OCI-M1 (cell line): ENCODE measurements around the gene USP28.

ENCODE experiments used
- DNase-seq: peaks from one replicate; lab custom pipeline; 2025; lab: John Stamatoyannopoulos, UW

USP28 gene

DNA sequence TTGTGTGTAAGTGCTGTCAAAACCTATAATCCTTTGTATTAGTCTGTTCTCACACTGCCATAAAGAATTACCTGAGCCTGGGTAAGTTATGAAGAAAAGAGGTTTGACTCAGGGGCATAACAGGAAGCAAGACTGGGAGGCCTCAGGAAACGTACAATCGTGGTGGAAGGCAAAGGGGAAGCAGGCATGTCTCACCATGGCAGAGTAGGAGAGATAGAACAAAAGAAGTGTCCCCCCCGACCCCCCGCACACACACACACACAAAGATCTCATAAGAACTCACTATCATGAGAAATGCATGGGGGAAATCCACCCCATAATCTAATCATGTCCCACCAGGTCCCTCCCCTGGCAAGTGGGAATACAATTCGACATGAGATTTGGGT lies 2.3 kb upstream of the USP28 start:
- DNase-seq: peak; percentile 64

- DNase-seq: peak; percentile 64
Observed at GRCh38 chr11:113876798-113877669, 1.7 kb upstream of the USP28 start.

DNA sequence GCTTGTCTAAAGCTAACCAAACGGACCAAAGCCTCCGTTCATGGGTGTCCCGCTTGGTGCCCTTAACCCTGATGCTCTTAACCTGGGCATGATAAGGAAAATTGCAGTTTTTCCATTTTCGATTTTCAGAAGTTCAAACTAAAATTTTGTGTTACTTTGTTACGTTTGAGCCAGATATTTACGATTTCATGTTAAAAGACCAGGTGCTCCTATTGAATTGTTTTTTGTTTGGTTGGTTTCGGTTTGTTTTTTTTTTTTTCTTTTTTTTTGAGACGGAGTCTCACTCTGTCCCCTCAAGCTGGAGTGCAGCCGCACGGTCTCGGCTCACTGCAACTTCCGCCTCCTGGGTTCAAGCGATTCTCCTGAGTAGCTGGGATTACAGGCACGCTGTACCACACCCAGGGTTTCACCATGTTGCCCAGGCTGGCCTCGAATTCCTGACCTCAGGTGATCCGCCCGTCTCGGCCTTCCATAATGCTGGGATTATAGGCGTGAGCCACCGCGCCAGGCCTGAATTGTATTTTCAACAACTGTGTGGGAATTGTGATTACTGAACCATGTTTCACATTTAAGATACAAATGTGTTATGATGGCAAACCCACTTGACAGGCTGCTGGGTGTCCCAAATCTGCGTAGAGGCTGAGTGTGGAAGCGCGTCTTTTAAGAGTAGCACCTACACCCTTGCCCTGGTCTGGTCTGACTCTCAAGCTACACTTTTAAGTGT lies 864 bp upstream of the USP28 start:
- no peak for DNase-seq

DNA sequence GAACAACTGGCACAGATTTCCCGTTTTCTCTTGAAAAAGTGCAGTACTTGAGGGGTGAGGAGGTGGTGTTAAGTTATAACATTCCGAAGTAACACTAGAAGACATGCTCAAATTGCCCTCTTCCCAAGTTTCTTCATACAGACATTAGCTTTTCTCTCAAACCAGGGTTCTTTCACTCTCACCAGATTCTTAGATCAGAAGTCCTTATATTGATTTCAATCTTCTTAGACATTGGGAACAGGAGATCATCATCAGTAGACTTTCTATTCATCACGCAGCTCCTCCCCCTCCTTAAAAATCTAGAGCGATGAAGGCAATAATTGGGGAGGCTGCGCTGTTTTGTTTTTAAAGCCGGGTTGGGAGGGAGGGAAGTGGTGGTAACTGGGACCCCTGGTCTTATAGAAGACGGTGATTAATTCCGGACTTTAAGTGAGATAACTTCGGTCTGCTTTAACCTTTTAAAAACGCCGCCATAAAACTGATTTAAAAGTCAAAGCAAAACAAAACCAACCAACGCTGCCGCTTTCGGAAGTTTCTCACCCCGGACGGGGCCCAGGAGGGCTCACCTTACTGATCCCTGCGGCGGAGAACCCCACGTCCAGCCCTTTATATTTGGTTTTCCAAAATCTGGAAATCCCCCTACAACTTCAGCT lies 665 bp downstream of the USP28 start:
- DNase-seq: peak; percentile 82

DNA sequence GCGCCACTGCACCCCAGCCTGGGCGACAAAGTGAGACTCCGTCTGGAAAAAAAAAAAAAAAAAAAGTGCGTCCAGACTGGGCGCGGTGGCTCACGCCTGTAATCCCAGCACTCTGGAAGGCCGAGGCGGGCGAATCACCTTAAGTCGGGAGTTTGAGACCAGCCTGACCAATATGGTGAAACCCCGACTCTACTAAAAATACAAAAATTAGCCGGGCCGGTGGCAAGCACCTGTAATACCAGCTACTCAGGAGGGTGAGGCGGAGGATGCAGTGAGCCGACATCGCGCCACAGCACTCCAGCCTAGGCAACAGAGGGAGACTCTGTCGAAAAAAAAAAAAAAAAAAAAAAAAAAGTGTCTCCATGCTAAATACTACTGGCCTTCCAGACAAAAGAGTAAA lies 1.3 kb downstream of the USP28 start:
- DNase-seq: no peak

GRCh38 chr11:113873236-113873626 lies 2.1 kb downstream of the USP28 start:
- no peak for DNase-seq

DNA sequence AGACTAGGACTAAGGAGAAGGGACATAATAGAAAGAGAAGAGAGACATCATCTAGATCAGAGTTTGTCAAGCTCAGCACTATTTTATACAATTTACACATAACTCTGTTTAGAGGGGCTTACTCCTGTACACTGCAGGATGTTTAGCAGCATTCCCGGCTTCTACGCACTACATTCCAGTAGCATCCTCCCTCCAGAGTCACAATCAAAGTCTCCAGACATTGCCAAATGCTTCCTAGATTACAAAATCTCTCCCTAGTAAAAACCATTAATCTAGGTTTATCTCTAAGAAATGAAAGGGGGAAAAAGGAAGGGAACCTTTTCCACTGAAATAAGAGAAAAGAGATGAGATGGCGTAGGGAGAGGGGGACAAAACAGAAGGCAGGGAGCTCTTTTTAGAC lies 4.0 kb downstream of the USP28 start:
- DNase-seq: no peak

- DNase-seq: no peak
Observed at GRCh38 chr11:113867843-113868503, 7.4 kb downstream of the USP28 start.

GRCh38 chr11:113865873-113866272 lies 9.5 kb downstream of the USP28 start:
- DNase-seq: no peak

- DNase-seq: no peak
Observed at GRCh38 chr11:113864410-113864809, 11.0 kb downstream of the USP28 start.

DNA sequence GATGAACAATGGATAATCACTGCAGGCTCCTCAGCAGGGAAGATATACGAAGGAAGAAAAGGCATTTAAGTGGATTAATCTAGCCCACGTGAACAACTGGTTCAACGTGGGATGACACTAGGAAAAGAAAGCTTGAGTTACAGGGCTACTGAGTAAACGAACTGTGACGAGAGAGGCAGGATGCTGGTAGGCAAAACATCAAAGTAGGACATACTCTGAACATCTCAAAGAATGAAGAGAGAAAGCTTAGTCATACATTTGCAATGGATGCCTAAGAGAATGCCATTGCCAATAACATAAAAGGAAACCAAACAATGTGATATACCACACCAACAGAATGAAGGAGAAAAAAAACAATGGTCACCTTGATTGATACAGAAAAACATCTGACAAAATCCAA lies 12.9 kb downstream of the USP28 start:
- no peak for DNase-seq

DNA sequence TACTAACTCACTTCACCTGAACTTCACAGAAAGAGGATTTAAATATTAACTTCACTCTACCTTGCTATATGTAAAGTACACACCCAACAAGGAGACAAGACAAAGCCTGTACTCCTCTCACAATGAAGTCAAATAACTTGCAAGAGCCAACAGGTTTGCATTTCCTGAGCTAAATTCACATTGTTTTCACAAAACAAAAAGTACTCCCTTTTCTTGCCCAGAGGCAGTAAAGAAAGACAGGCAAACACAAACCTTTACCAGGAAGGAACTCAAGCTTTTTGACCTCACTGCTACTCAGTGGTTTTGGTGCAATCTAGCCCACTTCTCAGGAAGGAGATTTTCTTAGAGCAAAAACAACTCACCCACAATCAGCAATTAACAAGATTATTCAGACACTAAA lies 15.7 kb downstream of the USP28 start:
- peak; percentile 25 for DNase-seq

DNA sequence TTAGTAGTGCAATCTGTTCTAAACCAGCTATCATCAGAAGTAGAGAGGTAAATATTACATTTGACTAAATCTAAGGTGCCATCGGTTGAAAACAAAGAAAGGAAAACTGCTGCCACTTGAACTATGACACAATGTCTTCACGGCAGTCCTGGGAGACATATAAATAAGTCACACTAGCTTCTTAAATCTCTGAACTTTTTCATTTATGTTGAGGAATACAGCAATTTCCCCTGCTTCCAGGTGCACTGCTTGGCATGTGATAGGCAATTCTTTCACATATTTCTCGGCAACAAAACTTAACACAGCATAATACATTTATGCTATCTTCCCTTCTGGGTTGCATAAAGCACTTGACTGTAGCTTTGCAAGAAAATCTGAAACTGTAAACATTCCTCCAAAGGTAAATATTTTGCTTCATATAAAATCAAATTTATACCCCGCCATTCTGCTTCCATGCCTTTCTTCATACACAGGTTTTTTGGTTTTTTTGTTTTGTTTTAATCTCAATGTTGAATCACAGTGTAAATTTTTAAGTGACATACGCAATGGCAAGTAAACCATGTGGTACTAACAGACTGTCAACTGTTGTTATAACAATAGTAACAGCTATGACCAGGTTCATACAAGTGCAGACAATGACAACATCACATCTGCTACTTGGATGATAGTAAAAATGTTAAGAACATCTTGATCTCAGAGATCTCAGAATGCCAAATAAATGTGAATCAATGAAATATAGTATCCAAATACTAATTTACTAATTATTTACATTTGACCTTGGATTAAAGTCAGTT lies 18.2 kb downstream of the USP28 start:
- DNase-seq: no peak

DNA sequence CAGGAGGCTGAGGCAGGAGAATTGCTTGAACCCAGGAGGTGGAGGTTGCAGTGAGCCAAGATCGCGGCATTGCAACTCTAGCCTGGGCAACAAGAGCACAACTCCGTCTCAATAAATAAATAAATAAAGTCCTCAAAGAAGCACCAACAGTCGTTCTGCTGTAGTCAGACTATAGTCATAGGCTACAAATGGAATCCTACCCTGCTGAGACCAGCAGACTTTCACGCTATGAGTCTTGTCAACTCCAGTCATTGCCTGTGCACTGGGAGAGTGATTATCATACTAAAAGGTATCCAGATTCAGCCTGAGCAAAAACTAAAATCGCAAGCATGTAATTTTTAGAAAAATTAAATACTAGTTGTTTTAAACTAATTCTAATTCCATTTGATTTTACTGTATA lies 19.6 kb downstream of the USP28 start:
- DNase-seq: no peak

DNA sequence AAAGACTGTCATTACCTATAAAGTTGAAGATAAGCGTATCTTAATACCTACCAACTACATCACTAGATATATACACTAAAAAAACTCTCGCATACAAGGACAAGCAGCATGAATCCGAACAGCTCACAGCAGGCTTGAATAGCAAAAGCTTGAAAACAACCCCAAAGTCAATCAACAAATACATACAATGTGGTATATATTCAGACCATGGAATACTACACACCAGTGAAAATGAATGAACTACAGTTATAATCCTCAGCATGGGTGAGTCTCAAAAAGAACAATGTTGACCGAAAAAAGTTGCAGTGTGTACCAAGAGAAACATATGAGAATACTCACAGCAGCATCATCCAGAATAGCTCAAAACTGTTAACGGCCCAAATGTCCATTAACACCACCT lies 25.2 kb downstream of the USP28 start:
- DNase-seq: no peak

DNA sequence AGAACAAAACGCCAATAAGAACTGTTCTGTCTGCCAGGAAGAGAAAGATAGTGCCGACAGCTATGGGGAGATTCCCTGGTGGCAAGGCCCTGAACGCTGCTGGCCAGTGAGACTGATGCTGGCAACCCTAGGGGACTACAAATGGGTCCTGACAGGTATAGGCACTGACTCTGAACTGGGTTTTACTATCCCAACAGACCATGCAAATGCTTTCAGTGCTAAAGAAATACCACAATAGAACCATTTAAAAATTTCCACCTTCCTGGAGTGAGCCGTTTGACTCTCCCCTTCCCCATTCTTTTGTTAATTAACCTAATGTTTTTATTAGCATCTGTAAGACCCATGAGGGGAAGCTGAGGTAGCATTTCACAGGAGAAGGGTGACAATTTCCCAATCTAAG lies 25.7 kb downstream of the USP28 start:
- DNase-seq: no peak

GRCh38 chr11:113847580-113847979 lies 27.8 kb downstream of the USP28 start:
- no peak for DNase-seq

GRCh38 chr11:113847111-113847510 lies 28.3 kb downstream of the USP28 start:
- DNase-seq: no peak

DNA sequence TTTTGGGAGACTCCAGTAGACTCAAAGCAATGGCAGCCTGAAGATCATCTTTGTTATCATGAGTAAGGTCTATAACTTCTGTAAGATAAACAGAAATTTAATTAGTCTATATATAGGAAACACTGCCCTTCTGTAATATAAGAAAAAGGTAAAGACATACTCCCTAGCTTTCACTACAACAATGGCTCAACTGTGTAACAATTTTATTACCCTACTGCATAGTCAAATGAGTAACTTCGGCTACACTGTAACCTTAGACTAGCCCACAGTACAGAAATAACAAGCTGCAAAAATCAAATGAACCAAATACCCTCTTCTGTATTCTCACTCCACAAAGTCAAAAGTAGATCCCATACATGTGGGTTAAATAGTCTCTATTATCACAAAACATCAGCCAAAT lies 33.7 kb downstream of the USP28 start:
- no peak for DNase-seq

DNA sequence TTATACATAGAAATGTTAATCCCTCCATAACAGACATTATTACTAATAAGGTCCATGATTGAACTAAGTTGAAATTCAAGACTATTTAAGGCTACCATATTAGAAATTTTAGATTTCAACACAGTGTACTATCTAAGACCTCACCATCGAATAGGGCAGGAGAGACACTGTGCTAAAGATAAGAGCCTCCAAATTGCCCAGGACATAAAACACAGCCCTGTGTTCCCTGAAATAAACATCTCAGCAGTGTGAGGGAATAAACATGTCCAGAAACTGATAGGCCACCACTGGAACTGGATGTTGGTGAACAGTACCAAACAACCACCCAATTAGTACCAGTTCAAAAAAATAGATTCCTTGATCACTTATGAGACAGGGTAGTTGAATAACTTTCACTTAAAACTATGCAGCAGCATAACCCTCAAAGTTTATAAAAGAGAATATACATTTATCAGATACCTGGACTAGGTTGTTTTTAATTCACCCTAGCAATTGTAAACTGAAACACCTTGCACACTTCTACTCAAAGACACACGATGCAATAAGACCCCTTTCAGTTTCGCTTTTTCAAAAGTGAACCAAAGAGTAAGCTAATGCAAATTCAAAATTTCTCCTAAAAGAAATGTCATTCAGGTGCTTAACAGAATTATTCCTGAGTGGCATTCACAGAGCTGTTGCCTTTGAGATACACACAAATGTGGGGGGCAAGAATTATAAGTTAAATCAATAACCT lies 34.3 kb downstream of the USP28 start:
- DNase-seq: peak; percentile 71

DNA sequence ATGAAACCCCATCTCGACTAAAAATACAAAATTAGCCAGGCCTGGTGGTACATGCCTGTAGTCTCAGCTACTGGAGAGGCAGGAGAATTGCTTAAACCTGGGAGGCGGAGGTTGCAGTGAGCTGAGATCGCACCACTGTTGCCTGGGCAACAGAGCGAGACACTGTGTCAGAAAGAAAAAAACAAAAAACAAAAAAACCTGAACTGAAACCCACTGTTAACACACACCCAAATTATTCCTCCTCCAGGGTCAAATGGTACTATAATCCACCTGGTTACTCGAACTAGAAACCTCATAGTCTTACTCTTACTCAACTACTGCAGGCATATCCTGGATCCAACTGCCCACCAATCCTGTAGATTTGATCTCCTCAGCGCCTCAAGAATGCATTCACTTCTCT lies 35.5 kb downstream of the USP28 start:
- DNase-seq: no peak
